Measurements from ENCODE around the gene NRAP. TPM values are rescaled to one million over a fixed set of nuclear protein-coding genes. Genes with fewer than 3 reads are reported as not detected.

NRAP gene
- total and polyA plus RNA-seq, 10 of the 15 experiments (the other 5 are each of a cell fraction or from before 2014, with no cell fraction given), result not detected

DNA sequence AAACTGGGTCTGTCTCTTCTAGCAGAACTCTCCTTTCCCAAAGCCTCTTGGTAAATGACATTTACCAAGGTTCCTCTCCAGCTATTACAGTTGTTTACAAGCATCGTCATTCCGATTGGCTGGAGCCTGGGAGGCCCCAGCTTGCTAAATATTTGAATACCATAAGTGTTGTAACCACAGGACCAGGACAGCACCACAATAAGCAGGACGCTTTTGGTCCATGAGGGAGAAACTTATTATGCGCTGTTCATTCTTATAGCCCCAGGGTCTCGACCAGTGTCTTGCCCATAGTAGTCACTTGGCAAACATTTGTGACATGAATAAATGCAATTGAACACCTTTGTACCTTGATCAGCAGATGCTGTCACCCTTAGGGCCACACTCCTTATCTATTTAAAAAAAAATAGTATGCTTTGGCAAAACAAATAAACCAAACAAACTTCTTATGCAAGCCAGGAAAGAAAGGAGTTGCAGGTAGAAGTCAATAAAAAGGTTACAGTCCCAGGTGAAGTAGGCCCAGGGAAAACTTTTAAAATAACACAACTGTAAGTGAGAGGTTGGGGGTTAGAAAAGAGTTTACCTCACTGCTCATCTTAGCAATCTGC, 32.8 kb downstream of the NRAP start:
- Histone ChIP-seq H3K4me3 (no peak overlapping the region), H3K9ac (ENCODE audit: control insufficient read depth, insufficient read depth, low read length) (no peak overlapping the region), H3K27me3 (replicated peaks in 1 of 2; ENCODE audit: control insufficient read depth in 2 of 2, insufficient read depth in 2 of 2, low read length in 1 of 2) (peaks cover 0 to 2% of the 10 kb centered on the region in 2 experiments; a peak in 1 of 4 replicates), H3K79me2 (ENCODE audit: control insufficient read depth, insufficient read depth, low read length) (no peaks in the 10 kb centered on the region), H3K4me2 (ENCODE audit: control insufficient read depth, insufficient read depth) (no peak overlapping the region), H4K20me1 (ENCODE audit: control insufficient read depth, insufficient read depth) (no peaks in the 10 kb centered on the region), H3K4me1 (ENCODE audit: control insufficient read depth, insufficient read depth, low read length) (no peaks in the 10 kb centered on the region), H3K27ac (ENCODE audit: control insufficient read depth, insufficient read depth) (no peak overlapping the region), H3K9me3 (replicated peaks; ENCODE audit: control insufficient read depth, insufficient read depth, low read length) (no peaks in the 10 kb centered on the region; the same call in 2 of the 3 replicates), H3K36me3 (ENCODE audit: control insufficient read depth in 2 of 2, insufficient read depth in 2 of 2, low read length in 1 of 2) (no peaks in the 10 kb centered on the region), H2AFZ (ENCODE audit: control insufficient read depth, low read depth, low read length) (no peak overlapping the region)
- DNase-seq (ENCODE audit: low read depth, low spot score), result no peak
- ChIA-PET RAD21 (ENCODE audit: unreplicated experiment) (no interaction called here), SMC1A (ENCODE audit: uncharacterized antibody, unreplicated experiment) (no interaction called here), CTCF (no interaction called here), POLR2A (no interaction called here)
- intact Hi-C loops (cut with micrococcal nuclease; ENCODE audit: unreplicated experiment), result no loop called here
- 49% methylated on average over 5 of the region's 5 CpGs for WGBS (ENCODE audit: insufficient coverage, insufficient replicate concordance, low lambda C conversion rate, missing lambda C conversion rate)
- no peak for FAIRE-seq
- BruUV-seq (replicated peaks), result no TSS peak
- ATAC-seq, result no peak
- TF ChIP-seq RFX5 (IDR thresholded peaks at IDR 0.05; ENCODE audit: low read depth, low read length), result no peak
- TF ChIP-seq, protein P1, sequence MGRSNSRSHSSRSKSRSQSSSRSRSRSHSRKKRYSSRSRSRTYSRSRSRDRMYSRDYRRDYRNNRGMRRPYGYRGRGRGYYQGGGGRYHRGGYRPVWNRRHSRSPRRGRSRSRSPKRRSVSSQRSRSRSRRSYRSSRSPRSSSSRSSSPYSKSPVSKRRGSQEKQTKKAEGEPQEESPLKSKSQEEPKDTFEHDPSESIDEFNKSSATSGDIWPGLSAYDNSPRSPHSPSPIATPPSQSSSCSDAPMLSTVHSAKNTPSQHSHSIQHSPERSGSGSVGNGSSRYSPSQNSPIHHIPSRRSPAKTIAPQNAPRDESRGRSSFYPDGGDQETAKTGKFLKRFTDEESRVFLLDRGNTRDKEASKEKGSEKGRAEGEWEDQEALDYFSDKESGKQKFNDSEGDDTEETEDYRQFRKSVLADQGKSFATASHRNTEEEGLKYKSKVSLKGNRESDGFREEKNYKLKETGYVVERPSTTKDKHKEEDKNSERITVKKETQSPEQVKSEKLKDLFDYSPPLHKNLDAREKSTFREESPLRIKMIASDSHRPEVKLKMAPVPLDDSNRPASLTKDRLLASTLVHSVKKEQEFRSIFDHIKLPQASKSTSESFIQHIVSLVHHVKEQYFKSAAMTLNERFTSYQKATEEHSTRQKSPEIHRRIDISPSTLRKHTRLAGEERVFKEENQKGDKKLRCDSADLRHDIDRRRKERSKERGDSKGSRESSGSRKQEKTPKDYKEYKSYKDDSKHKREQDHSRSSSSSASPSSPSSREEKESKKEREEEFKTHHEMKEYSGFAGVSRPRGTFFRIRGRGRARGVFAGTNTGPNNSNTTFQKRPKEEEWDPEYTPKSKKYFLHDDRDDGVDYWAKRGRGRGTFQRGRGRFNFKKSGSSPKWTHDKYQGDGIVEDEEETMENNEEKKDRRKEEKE (IDR thresholded peaks at IDR 0.05), result no peak
- no peak for TF ChIP-seq BRCA1 (IDR thresholded peaks at IDR 0.05; ENCODE audit: low read depth, low read length)
- TF ChIP-seq CREB1 (IDR thresholded peaks at IDR 0.05; ENCODE audit: low read depth), result no peak
- no peak for TF ChIP-seq NFYA (IDR thresholded peaks at IDR 0.05; ENCODE audit: borderline replicate concordance, low read depth, low read length)
- TF ChIP-seq SMC3 (IDR thresholded peaks at IDR 0.05; ENCODE audit: borderline replicate concordance, low read length), result no peak
- no peak for TF ChIP-seq E4F1 (IDR thresholded peaks at IDR 0.05; ENCODE audit: borderline replicate concordance, partially characterized antibody)
- no peak for TF ChIP-seq SPI1 (IDR thresholded peaks at IDR 0.05; ENCODE audit: borderline replicate concordance, insufficient read depth, low read depth, low read length)
- TF ChIP-seq BMI1 (IDR thresholded peaks at IDR 0.05; ENCODE audit: borderline replicate concordance), result no peak
- TF ChIP-seq DPF2 (IDR thresholded peaks at IDR 0.05), result no peak
- in situ Hi-C loops (cut with MboI), result no loop called here

All from GM12878 (cell line).